Kasumi-1 (cell line): ENCODE data around the gene RNF25.

Experiments used
- DNase-seq, 2 experiments: peaks; one replicate each; lab custom pipeline; 2025; lab: John Stamatoyannopoulos, UW

Gene RNF25

GRCh38 chr2:218623366-218623705, 48.5 kb downstream of the RNF25 start:
- DNase-seq = no peak

DNA sequence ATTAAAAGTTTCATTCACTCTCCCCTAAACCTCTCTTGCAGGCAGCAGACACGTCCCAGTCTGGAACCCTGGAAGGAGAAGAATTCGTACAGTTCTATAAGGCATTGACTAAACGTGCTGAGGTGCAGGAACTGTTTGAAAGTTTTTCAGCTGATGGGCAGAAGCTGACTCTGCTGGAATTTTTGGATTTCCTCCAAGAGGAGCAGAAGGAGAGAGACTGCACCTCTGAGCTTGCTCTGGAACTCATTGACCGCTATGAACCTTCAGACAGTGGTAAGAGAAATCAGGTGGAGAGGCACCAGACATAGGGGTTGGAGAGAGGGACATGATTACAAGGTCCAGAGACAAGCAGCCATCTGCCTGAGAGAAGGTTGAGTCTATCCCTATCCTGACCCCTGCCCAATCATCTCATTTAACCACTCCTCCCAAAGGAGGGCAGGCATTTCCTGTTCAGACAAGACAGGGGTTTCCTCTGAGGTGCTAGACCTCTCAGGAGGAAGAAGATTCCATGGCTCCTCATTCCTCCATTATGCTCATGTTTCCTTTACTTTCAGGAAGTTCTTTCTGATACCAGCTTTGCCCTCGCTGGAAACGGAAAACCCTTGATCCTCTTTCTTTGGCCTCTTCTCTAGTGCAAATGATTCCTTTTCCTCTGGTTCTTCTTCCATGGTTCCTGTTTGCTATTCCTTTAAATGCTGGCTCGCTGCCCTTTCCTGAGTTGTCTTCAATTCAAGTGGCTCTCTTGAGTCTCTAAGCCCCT, 49.0 kb downstream of the RNF25 start:
- DNase-seq = no peak

GRCh38 chr2:218621007-218621406, 50.8 kb downstream of the RNF25 start:
- no peak for DNase-seq

DNA sequence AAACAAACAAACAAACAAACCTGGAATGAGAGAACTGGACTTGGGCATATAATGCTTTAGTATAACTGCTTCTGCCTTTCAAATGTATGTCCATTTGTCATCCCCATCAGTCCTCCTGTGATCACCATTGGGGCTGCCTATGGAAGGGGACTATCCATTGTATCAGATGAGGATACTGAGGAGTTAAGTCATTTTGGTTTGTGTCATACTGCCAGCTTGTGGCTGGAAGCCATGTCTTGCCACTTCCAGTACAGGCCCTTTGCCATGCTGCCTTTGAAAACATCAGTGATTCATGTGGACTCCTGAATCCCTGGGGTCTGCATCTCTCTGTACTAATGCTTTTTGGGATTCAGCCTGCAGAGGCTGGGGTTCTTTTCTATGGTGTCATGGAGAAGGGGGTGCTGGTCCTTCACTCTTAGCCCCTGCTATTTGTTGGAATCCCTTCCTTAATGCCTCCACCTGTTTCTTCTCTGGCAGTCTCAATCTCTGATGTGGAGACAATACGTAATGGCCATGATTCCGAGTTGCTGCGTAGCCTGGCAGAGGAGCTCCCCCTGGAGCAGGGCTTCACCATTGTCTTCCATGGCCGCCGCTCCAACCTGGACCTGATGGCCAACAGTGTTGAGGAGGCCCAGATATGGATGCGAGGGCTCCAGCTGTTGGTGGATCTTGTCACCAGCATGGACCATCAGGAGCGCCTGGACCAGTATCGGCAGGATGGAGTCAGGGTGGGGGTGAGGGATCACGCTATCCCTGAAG, 53.5 kb downstream of the RNF25 start:
- no peak for DNase-seq

- no peak for DNase-seq
Observed at GRCh38 chr2:218615868-218616315, 55.9 kb downstream of the RNF25 start.
